GM19372 (cell line): ENCODE results near the gene SESN2.
A peak's percentile ranks its signal among the peaks of the same experiment; 100 is the strongest.
"Not testable (repeated sequence)": the region's sequence is repeated elsewhere in the genome, so short reads cannot be mapped to it uniquely, and the experiment has no call there.

ENCODE experiments used
- ATAC-seq: cut with Tn5 transposase; IDR thresholded peaks from one replicate; pipeline ENCODE4 v1.9.1; 2021; ENCODE audit warnings: mild to moderate bottlenecking, low read depth, moderate library complexity; ENCODE audit not compliant: unreplicated experiment

Gene SESN2

DNA sequence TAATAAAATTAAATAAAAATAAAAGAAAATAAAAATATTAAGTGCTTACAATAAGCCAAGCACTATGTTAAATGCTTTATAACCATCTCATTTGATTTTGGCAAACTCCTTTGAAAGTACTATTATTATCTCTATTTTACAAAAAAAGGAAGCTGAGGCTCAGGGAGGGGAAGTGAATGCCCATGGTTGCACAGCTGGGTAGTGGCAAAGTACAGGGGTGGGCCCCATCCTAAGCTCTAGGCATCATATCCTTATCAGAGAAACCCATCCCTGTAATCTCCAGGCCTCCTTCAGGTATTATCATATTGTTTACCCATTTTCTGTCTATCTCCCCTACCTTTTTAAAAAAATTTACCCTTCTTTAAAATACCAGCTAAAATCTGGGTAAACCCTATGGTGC lies 67.2 kb downstream of the SESN2 start:
- no peak for ATAC-seq

DNA sequence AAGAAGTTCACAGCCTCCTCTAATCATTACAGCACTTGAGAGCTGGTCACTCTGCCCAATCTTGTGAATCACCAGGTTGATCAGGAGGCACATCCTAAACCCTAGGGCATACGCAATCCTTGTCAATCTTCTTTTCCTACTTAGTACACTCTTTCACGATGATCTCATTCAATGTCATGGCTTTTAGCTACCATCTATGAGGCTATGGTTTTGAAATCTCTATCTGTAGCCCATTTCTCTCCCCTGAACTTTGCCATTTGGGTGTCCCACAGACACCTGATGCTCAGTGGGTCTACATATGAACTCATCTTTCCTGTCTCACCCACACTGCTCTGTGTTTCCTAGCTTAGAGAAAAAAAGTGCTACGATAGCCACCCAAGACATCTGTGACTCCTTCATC lies 67.7 kb downstream of the SESN2 start:
- no peak for ATAC-seq

DNA sequence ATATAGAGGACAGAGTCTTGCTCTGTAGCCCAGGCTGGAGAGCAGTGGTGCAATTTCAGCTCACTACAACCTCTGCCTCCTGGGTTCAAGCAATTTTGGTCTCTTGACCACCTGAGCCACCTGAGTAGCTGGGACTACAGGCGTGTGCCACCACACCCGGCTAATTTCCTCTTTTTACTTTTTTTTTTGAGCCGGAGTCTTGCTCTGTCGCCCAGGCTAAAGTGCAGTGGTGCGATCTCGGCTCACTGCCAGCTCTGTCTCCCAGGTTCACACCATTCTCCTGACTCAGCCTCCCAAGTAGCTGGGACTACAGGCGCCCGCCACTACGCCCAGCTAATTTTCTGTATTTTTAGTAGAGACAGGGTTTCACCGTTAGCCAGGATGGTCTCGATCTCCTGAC lies 68.1 kb downstream of the SESN2 start:
- ATAC-seq: not testable (repeated sequence)

DNA sequence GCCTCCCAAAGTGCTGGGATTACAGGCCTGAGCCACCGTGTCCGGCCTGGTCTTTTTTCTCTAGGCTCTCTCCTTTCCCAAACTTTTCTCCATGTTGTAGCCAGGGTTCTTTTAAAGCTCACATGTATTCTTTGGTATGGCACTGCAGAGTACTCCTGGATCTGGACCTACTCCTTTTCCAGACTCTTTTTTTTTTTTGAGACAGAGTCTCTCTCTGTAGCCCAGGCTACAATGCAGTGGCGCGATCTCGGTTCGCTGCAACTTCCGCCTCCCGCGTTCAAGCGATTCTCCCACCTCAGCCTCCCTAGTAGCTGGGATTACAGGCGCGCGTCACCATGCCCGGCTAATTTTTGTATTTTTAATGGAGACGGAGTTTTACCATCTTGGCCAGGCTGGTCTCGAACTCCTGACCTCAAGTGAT lies 68.9 kb downstream of the SESN2 start:
- no peak for ATAC-seq

DNA sequence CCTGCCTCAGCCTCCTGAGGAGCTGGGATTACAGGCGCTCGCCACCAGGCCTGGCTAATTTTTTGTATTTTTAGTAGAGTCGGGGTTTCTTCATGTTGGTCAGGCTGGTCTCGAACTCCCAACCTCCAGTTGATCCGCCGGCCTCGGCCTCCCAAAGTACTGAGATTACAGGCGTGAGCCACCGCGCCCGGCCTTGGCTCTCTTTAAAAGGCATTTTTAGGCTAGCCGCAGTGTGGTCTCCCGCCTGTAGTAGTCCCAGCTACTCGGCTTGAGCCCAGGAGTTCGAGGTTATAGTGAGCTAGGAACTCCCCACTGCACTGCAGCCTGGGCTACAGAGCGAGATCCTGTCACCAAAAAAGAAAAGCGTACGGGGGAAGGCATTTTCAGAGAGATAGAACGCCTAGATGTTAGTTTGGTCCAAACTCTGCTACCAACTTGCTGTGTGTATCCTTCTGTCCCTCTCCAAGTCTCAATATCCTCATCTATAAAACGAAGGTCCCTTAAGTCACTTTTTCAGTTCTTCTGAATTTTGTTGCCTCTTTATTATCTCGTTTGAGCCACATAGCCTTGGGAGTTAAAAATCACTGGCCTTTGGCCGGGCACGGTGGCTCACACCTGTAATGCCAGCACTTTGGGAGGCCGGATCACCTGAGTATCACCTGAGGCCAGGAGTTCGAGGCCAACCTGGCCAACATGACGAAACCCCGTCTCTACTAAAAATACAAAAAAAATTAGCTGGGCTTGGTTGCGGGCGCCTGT lies 70.3 kb downstream of the SESN2 start:
- ATAC-seq: peak; percentile 13
